CD4-positive, alpha-beta T cell treated with Interleukin-2 at 100 ng/mL for 4 hours (primary cell): ENCODE data around the gene MELTF.

Source experiments
- DNase-seq: peaks from one replicate; pipeline ENCODE4 v3.0.0-alpha.2; 2020; ENCODE audit warnings: low spot score

Gene MELTF

DNA sequence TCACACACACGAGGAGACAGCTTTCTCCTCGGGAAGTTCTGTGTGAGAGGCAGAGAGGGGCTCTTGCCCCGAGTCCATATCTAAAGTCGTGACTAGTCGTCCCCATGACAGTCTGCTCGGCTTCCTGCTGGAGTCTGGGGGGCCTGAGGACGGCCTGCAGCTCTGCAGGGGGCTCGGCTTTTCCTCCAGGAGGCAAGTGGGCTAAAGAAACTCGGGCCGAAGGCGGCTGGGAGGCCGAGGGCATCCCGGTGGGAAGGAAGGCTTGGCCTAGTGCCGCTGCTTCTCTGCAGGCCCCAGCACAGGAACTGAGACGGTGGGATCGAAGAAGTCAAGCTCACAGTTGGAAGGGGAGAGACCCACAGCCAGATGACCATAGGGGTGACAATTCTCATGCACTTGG lies 35.6 kb downstream of the MELTF start:
- no peak for DNase-seq

DNA sequence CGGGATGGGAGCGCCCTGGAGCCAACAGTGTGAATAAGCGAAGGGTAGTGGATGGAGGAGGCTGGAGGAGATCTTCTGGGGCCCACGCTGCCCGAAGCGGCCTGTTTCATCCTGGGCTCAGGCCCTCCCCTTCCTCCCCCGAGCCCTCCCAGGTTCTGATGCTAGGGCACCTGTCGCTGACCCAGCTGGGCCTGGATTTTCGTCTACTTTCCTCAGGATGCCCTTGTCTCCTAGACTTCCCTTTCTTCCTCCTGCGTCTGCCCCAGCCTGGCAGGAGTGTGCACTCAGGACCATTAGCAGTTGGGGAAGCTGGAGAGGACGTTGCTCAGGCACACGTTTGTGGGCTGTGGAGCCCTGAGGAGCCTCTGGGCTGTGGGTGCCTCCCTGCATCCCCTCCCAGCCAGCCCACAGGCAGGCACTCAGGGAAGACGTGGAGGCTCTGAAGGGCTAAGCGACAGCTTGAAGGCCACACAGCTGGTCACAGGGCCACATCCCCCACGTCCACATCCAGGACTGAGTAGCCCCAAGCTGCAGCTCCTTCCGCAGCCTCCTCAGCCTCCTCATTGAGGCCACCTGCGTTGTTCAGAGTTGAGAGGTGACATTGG lies 37.1 kb downstream of the MELTF start:
- no peak for DNase-seq

DNA sequence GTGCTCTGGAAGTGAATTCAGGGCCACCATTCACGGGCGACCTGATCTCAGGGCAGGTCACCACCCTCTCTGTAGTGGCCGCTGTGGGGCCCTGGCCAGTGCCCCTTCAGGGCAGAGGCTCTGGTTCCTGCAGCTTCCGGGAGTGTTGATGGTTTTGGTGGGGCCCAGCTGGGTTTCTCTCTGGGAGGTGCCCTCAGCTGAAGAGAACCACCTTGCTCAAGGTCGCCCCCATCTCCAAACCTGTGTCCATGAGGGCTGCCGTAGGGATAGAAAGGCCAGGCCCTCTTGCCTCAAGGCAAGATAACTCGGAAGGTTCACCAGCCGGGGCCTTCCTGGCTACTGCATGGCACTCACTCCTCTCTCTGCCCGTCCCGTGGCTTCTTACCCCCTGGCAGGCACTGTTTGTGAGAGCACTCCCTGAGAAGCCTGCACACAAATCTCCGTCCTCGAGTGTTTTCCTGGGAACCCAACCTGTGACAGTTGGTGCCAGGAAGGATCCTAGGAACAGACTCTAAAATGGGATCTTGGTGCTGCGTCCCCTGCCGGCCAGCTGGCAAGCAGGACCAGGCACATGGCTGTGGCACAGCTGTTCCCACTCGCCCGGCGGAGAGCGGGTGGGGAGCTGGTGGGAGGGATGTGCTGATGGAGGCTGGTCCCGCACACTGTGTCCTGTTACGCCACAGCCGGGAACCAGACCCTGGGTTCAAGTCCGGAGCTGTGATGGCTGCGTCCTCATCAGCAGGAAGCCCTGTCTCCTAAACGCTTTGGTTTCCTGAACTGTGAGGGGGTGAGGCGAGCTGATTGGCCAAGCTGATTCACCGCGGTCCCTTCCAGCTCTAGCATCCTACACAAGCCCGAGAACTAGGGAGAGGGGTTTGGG lies 37.8 kb downstream of the MELTF start:
- DNase-seq: no peak

DNA sequence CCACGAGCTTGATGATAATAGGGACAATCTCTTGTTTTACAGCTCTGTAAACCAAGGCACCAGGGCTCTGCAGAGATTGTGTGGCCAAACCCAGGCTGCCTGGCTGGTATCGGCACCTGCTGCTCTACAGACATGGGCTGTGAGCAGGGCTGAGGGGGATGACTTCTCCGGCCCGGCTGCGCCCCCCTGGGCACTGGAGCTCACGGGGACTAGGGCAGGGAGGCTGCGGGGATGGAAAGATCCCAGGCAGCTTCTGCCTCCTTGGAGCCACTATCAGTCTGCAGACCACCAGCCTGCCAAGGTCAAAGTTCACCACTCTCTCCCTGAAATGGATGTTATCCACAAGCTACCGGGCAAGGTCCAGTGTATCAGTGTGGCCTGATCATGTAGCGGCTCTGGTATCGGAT lies 39.0 kb downstream of the MELTF start:
- no peak for DNase-seq

DNA sequence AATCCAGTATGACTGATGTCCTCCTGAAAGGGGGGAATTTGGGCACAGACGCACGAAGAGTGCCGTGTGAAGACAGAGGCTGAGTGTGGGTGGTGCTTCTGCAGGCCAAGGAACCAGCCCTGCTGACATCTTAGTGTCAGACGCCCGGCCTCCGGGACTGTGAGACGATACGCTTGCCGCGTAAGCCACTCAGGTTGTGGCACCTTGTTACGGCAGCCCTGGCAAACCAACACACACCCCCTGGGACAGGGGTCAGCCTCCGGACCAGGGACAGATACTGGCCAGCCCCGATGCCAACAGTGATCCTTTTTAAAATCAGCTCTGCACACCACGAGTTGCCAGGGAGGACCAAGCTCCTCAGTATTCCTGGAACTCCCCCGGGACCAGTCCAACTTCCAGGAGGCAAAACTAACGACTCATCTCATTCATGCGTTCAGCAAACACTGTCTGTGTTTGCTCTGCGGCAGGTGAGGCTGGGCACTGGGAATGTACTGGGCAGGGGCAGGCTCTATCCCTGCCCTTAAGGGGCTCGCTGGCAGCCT lies 39.8 kb downstream of the MELTF start:
- no peak for DNase-seq

DNA sequence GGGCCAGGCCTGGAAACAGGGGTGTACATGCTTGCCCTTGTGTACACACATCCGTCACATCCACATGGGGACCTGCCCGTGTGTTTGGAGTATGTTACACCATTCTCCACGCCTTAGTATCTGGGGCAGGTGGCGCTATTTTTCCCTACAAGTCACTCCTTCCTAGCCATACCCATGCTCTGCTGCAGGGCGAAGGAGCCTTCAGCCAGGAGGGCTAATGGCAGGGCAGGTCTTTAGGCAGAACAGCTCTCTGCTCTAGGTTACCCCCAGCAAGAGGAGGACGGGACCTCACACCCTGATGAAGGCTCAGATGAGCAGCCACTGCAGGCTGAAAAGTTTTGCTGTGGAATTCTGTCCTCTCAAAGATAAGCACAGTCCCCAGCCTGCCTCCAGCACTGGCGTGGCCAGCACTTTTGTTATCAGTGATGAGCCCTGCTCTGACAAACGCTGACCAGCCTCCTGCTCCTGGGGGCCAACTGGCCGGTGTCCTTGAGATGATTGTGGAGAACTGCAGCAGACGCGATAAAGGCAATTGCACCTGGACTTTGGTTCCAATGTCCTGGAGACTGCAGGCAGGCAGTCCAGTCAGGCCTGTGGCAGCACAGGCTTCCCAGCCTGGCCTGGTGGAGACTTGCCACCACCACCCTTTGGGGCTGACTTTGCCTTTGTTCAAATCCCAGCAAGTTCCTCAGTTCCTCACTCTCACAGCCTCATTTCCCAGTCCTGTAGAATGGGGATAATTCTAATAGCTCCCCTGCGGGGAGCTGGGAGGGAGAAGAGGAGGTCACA lies 41.2 kb downstream of the MELTF start:
- no peak for DNase-seq

DNA sequence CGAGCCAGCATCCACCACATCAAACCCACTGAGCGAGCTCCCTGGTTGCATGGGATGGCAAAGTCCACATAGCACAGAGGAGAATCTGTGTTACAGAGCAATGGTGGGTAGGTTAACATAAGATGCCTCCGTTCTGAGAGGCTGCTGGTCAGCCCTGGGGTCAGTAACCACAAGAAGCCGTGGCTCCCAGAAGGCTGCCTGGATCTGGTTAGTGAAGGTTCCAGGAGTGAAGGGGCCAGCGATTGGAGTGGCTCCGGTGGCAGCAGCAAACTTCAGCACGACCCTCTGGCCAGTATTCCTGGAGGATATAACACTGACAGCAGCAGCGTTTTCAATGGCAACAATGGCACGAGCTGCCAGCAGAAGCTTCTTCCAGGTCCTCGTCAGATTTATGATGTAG lies 42.6 kb downstream of the MELTF start:
- no peak for DNase-seq

DNA sequence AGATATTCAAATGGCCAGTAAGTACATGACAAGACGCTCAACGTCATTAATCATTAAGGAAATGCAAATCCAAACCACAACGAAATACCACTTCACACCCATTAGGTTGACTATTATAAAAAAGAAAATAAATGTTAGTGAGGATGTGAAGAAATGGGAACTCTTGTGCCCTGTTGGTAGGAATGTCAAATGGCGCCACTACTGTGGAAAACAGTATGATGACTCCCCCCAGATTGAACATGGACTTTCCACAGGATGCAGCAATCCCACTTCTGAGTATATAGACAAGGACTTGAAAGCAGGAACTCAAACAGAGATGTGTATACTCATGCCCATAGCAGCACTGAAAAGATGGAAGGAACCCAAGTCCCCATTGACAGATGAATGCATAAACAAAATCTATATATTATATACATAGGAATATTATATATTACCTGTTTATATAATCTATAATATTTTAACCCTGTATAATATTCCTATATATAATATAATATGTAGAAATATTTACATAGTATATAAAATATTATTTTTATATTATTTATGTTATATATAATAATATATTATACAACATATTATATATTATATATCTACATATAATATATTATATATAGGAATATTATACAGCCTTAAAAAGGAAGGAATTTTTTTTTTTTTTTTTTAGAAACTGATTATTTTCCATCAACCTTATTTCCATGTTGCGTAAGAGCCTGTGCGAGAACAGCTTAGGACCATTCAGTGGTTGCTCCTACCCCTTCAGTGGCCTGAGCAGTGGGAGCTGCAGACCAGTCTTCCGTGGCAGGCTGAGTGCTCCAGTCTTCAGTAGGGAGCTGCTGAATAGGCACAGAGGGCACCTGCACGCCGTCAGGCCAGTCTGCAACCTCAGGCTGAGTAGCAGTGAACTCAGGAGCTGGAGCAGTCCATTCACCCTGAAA lies 43.4 kb downstream of the MELTF start:
- DNase-seq: no peak

DNA sequence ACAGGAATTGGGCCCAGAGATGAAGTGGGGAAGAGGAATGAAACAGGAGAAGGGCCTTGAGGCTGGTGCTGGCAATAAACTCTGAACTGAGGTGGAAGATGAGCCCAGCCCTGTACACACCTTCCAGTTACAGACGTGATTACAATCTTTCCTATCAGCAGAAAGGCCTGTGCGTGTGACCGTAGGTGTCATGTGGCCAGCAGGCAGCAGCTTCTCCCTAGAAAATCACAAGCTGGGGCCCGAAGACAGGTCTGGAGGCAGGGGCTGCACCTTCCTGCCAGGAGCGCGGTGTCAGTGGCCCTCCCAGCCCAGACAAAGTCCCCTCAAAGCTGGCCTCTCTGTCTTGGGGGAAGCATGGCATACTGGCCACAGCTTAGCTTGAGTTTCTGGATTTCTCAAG lies 44.3 kb downstream of the MELTF start:
- no peak for DNase-seq

DNA sequence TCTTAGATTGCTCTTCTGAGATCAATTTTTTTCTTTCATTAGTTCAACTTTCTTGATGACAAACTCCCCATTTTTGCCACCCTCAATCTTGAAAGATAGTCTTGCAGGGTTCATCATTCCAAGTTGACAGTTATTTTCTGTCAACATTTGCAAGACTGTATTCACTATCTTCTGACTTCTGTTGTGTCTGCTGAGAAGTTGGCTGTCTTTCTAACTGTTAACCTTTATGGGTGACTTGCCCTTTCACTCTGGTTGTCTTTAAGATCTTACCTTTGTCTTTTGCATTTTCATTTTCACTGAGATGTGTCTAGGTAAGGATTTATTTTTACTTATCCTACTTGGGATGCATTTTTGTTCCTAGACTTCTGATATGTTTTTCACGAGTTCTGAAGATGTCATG lies 46.4 kb downstream of the MELTF start:
- no peak for DNase-seq

DNA sequence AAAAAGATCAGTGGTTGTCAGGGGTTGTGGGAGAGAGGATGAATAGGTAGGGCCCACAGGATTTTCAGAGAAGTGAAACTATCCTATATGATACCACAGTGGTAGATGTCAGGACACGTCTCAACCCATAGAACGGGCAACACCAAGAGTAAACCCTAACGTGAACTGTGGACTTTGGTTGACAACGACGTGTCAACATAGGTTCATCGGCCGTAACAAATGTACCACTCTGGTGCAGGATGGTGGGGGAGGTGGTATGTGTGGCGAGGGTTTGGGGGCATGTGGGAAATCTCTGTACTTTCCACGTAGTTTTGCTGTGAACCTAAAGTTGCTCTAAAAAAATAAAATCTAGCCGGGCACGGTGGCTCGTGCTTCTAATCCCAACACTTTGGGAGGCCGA lies 48.0 kb downstream of the MELTF start:
- no peak for DNase-seq

DNA sequence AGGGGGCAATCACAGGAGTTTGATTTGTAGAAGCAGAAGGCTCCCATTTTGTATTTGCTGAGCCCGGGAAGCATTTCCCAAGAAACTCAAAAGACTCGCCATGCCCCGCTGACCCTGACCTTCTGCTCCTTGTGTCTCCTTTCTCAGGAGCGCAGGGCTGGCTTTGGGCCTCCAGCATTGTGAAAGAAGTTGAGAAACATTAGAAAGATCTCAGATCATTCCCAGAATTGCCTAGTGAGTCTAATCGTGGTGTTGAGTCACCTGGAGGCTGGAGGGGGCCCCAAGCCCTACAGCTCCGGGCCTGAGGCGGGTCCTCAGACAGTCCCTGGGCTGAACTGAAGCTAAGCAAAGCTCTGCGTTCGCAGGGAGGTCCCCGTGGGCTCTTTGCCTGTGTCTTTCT lies 50.1 kb downstream of the MELTF start:
- DNase-seq: no peak

DNA sequence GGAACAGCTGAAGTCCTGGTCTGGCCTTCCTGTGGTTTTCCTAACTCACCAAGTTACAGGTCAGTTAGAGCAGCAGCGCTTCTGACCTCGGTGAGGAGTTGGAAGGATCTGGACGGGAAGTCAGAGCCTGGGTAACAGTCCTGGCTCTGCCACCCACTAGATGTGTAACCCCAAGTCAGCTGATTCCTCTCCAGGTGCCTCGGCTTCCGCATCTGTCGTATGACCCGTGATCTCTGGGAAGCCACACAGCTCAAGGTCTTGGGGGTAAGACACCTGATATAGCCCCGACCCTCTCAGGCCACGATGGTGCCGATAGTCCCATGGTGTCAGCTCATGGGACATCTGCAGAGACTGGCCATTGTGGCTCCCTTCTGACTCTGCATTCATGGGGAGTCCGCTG lies 52.7 kb downstream of the MELTF start:
- no peak for DNase-seq

DNA sequence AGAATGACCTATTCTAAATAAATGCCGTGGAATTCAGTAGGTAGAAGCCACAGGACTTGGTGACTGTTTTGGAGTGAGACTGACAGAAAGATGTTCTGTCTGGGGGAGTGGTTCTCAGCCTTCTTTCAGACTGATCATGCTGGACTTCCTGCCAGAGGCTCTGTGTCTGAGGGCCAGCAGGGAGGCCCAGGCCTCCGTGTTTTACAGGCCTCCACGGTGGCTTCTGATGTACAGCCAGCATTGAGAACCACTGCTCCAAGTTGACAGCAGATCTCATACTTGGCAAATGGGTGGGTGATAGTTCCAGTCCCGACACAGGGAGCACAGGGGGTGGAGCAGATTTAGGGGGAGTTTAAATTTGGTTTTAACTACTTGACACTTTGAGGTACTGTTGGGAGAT lies 54.3 kb downstream of the MELTF start:
- no peak for DNase-seq

DNA sequence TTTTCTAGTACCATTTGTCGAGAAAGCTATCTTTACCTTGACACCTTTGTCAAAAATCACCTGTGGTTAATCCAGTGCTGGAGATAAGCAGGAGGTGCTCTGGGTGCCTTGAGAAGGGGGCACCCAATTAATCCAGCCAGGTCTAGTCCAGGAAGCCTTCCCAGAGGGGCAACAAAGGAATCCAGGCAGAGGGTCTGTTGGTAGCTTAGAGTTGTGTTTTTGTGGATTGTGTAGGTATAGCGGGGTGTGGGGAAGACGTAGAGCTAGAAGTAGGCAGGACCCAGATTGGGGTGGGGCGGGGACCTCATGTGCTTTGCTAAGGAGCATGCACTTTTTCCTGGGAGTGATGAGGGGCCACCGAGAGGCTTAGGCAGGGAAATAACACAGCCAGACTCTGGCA lies 55.0 kb downstream of the MELTF start:
- no peak for DNase-seq

DNA sequence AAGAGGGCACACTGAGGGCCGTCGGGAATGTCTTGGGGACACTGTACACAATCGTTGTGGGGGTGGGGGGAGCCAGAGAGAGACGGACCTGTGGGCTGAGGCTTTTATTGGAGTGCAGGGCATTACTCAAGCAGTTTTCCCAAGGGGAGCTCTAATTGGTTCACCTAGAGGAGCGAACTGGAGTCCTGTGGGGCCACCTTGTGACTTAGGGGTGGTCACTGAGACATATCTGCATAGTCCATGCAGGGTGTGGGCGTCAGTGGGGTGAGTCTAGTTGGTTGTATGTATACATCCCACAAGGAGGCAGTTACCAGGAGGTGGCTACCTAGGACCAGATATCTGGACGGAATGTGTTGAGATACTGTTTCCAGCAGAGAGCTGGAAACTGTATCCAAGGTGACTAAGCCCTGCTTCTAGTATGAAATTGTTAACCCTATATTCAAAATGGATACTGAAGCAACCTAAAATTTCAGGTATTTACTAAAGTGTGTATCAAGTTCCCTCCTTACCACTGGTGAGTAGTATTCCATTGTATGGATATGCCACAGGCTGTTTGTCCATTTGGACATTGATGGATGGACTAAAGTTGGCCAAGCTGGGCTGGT lies 58.4 kb downstream of the MELTF start:
- DNase-seq: no peak

DNA sequence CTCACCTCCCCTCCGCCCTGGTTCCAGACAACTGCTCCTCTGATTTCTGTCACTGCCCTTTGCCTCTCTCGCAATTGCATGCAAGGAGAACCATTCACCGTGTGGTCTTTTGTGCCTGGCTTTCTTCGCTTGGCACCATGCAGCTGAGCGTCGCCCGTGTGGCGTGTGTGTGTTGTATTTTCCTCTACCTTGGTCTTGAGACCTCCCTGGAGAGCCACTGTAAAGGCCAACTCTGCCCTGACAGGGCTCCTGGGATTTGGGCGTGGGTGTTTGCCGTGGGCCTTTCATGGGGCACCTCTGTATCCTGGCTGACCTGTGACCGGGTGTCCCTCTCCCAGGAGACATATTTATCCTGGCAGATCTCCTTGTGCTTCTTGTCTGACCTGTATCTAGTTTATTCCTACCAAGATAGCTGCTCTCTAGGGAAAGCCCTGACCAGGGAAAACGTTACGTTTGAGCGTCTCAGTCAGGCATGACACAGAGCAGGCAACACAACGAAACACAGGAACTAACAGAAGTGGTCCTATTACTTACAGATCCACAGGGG lies 59.0 kb downstream of the MELTF start:
- no peak for DNase-seq

DNA sequence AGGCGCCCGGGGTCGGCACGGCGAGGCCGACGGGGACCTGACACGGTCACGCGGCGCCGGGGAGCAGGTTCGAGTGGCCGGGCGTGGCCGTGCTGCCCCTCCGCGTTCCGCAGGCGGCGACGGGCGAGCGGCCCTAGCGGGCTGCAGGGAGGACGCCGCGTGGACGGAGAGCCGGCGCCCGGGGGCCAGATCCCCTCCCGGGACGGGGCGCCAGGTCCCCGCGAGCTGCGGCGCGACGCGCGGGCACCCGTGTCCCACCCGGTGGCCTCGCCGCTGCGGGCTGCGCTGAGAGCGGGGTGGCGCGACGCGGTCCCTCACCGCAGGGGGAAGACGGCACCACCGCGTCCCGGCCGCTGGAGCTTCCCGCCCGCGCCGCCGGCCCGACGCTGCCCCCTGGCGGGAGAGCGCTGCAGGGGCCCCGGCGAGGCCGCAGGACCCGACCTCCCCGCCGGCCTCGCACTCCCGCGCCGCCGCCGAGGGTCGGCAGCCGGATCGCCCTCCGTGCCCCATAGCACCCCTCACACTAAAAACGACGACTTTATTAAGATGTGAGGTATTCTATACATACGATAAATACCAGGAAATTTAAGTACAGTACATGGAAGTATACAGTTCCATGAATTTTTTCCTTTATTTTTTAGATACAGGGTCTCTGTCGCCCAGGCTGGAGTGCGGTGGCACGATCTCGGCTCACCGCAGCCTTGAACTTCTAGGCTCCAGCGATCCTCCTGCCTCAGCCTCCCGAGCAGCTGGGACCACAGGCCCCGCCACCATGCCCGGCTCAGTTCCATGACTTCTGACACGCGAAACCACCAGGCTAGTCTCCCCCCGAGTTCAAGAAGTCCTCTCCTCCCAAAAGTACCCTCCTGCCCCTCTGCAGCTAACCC lies 59.7 kb downstream of the MELTF start:
- peak; percentile 64 for DNase-seq

DNA sequence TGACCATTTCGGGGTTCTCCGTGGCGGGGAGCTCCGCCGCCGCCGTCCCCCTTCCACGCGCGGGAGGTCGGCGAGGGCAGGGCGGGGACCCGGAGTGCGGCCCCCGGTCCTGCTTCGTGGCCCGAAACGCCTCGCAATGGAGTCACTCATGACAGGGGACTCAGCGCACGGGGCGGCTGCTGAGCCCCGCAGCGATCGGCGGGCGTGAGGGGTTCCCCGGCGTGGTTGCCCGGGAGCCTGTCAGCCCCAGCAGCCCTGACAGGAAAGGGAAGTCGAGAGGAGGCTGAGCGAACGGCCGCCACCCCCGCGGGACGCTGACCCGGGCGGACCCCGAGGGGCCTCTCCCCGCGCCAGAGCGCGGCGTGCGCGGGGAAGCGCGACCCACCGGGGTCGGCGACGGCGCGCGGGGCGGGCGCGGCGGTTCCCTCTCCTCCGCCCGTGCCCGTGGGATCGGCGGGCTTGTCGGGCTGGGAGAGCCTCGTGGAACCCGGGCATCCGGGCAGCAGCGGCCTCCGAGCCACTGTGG lies 60.4 kb downstream of the MELTF start:
- peak; percentile 16 for DNase-seq
